OCI-LY3 (cell line): ENCODE measurements around the gene PLCXD1.

Experiments used
- EZH2phosphoT487 ChIP-seq: fragments of 200-600 bp; shearing (Covaris generic); IDR thresholded peaks from 2 replicates; pipeline ENCODE4 v1.6.1; 2018; ENCODE audit warnings: antibody characterized with exemption, mixed run types, low read depth
- TF ChIP-seq, protein P1 (sequence below): fragments of 200-600, 300-600 bp; sonication (generic); IDR thresholded peaks from 2 replicates; pipeline ENCODE4 v1.5.1; 2014; ENCODE audit warnings: antibody characterized with exemption, low read length, low read depth

GRCh38 chrX:338836-339400 is 57.7 kb downstream of the PLCXD1 start:
- TF ChIP-seq, protein P1, sequence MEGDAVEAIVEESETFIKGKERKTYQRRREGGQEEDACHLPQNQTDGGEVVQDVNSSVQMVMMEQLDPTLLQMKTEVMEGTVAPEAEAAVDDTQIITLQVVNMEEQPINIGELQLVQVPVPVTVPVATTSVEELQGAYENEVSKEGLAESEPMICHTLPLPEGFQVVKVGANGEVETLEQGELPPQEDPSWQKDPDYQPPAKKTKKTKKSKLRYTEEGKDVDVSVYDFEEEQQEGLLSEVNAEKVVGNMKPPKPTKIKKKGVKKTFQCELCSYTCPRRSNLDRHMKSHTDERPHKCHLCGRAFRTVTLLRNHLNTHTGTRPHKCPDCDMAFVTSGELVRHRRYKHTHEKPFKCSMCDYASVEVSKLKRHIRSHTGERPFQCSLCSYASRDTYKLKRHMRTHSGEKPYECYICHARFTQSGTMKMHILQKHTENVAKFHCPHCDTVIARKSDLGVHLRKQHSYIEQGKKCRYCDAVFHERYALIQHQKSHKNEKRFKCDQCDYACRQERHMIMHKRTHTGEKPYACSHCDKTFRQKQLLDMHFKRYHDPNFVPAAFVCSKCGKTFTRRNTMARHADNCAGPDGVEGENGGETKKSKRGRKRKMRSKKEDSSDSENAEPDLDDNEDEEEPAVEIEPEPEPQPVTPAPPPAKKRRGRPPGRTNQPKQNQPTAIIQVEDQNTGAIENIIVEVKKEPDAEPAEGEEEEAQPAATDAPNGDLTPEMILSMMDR: no peak
- no peak for TF ChIP-seq EZH2phosphoT487
